OCI-LY7 (cell line): ENCODE results near the gene NAALADL2.

ENCODE experiments used
- CTCF ChIP-seq: fragments of 200-600 bp; sonication (generic); conservative IDR thresholded peaks from 2 replicates; pipeline ENCODE4 v1.5.1; 2014; ENCODE audit warnings: mild to moderate bottlenecking, antibody characterized with exemption, low read length, moderate library complexity, mixed read lengths
- EZH2phosphoT487 ChIP-seq: fragments of 200-600 bp; sonication (generic); IDR thresholded peaks from 2 replicates; pipeline ENCODE4 v1.6.1; 2018; ENCODE audit warnings: low read depth, borderline replicate concordance, mild to moderate bottlenecking, mixed run types, antibody characterized with exemption, low read length, moderate library complexity, mixed read lengths

GRCh38 chr3:175430983-175431773 is 572.0 kb downstream of the NAALADL2 start:
- TF ChIP-seq CTCF, result no peak
- TF ChIP-seq EZH2phosphoT487, result no peak
